Nephron (organoid): ENCODE measurements around the gene TPK1.

Experiments used
- H3K27ac Mint-ChIP-seq, 3 experiments: 2 replicates each; pipeline ENCODE4 v1.8.0; 2020; ENCODE audit warnings: mixed read lengths in 3 of 3, mild to moderate bottlenecking in 2 of 3, moderate library complexity in 1 of 3
- H3K27me3 Mint-ChIP-seq: 2 replicates; pipeline ENCODE4 v1.8.0; 2021; ENCODE audit warnings: low read depth, mild to moderate bottlenecking, moderate library complexity, mixed read lengths
- H3K36me3 Mint-ChIP-seq: 2 replicates; pipeline ENCODE4 v1.8.0; 2020; ENCODE audit warnings: low read depth, mixed read lengths
- H3K4me1 Mint-ChIP-seq: 2 replicates; pipeline ENCODE4 v1.8.0; 2020; ENCODE audit warnings: mixed read lengths
- H3K4me3 Mint-ChIP-seq, 3 experiments: 2 replicates each; pipeline ENCODE4 v1.8.0; 2020; ENCODE audit warnings: mild to moderate bottlenecking in 3 of 3, mixed read lengths in 3 of 3, moderate library complexity in 2 of 3
- H3K9me3 Mint-ChIP-seq: 2 replicates; pipeline ENCODE4 v1.8.0; 2020; ENCODE audit warnings: mixed read lengths
- TF ChIP-seq, protein P1 (sequence below), 3 experiments: fragments of 200-600 bp; sonication (generic); IDR thresholded peaks; one replicate each; pipeline ENCODE4 v1.5.0; 2021; ENCODE audit warnings: antibody characterized with exemption in 3 of 3; ENCODE audit not compliant: unreplicated experiment in 3 of 3

Gene TPK1

DNA sequence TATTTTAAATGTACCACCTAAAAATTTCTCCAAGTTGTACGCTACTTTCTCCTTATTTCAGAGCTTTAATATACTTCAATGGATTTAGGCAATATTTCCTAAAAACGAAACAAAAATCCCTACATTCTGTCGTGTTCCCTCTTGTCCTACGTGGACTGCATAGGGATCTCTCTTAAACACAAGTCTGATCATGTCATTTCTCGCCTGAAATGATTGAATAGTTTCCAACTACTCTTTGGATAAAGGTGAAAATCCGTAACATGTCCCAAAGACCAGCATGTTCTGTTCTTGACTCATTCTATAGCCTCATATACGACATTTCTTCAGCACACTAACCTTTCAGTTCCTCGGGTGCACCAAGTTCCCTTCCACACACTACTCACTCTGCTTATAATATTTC is 17.7 kb upstream of the TPK1 start:
- H3K27me3 Mint-ChIP-seq: no peaks in the 10 kb centered on the region
- peaks cover 4% of the 10 kb centered on the region for H3K4me1 Mint-ChIP-seq
- no peaks in the 10 kb centered on the region for H3K36me3 Mint-ChIP-seq
- peaks cover 7% of the 10 kb centered on the region for H3K9me3 Mint-ChIP-seq
- TF ChIP-seq, protein P1, sequence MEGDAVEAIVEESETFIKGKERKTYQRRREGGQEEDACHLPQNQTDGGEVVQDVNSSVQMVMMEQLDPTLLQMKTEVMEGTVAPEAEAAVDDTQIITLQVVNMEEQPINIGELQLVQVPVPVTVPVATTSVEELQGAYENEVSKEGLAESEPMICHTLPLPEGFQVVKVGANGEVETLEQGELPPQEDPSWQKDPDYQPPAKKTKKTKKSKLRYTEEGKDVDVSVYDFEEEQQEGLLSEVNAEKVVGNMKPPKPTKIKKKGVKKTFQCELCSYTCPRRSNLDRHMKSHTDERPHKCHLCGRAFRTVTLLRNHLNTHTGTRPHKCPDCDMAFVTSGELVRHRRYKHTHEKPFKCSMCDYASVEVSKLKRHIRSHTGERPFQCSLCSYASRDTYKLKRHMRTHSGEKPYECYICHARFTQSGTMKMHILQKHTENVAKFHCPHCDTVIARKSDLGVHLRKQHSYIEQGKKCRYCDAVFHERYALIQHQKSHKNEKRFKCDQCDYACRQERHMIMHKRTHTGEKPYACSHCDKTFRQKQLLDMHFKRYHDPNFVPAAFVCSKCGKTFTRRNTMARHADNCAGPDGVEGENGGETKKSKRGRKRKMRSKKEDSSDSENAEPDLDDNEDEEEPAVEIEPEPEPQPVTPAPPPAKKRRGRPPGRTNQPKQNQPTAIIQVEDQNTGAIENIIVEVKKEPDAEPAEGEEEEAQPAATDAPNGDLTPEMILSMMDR (IDR thresholded peaks at IDR 0.05; ENCODE audit: unreplicated experiment in 3 of 3): no peak
- H3K4me3 Mint-ChIP-seq: no peak overlapping the region
- H3K27ac Mint-ChIP-seq: no peak overlapping the region

DNA sequence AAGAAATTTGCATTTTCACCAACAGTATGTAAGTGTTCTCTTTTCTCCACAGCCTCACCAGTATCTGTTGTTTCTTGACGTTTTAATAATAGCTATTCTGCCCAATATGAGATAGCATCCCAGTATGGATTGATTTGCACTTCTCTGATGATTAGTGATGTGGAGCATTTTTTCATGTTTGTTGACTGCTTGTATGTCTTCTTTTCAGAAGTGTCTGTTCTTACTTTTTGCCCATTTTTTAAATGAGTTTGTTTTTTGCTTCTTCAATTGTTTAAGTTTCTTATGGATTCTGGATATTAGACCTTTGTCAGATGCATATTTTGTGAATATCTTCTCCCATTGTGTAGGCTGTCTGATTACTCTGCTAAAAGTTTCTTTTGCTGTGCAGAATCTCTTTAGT is 12.2 kb upstream of the TPK1 start:
- Mint-ChIP-seq H3K4me1 (no peaks in the 10 kb centered on the region), H3K4me3 (no peak overlapping the region), H3K27ac (no peak overlapping the region), H3K9me3 (peaks cover 7% of the 10 kb centered on the region), H3K36me3 (no peaks in the 10 kb centered on the region), H3K27me3 (no peaks in the 10 kb centered on the region)
- TF ChIP-seq, protein P1 (IDR thresholded peaks at IDR 0.05; ENCODE audit: unreplicated experiment in 3 of 3): no peak

DNA sequence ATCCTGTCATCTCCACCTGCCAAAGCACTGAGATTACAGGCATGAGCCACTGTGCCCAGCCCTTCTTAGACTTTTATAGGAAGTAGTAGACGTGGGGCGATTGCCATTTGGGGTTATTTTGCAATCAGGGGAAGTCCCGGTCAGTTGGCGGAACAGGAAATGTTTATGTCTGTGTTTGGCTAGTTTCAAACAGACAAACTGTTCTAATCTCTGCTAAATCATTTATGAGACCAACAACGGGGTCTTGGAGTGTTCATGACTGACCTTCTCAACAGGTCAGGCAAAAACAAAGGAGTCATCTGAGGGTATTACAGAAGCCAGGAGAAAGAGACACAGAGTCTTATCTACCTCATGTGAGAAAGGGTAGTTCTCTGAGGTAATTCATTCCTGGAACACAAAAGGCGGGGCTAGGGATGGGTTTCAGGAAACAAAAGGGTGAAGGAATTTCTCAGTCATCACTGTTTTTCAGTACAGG is 6.6 kb upstream of the TPK1 start:
- peaks cover 8% of the 10 kb centered on the region for H3K9me3 Mint-ChIP-seq

DNA sequence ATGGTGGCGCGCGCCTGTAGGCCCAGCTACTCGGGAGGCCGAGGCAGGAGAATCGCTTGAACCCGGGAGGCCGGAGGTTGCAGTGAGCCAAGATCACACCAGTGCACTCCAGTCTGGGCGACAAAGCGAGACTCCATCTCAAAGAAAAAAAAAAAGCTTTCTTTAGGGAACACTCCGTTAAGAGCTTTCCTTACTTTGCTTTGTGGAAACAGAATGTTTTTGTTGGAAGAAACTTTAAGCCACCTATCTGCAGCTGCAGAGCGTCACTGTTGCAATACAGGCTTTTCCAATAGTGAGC is 641 bp upstream of the TPK1 start:
- no peaks in the 10 kb centered on the region for H3K27me3 Mint-ChIP-seq
- peak overlapping the region; percentile 90 to 95 (median 90) for H3K4me3 Mint-ChIP-seq
- peak overlapping the region; percentile 29 to 91 (median 77) for H3K27ac Mint-ChIP-seq
- no peaks in the 10 kb centered on the region for H3K36me3 Mint-ChIP-seq
- H3K4me1 Mint-ChIP-seq: peaks cover 10% of the 10 kb centered on the region
- H3K9me3 Mint-ChIP-seq: peaks cover 10% of the 10 kb centered on the region
- TF ChIP-seq, protein P1 (IDR thresholded peaks at IDR 0.05; ENCODE audit: unreplicated experiment in 3 of 3): no peak

More for the DNA sequence above, 6.6 kb upstream of the TPK1 start:
- Mint-ChIP-seq H3K4me3 (no peak overlapping the region), H3K27me3 (no peaks in the 10 kb centered on the region), H3K36me3 (no peaks in the 10 kb centered on the region), H3K27ac (no peak overlapping the region), H3K4me1 (no peaks in the 10 kb centered on the region)
- TF ChIP-seq, protein P1 (IDR thresholded peaks at IDR 0.05; ENCODE audit: unreplicated experiment in 3 of 3): no peak

DNA sequence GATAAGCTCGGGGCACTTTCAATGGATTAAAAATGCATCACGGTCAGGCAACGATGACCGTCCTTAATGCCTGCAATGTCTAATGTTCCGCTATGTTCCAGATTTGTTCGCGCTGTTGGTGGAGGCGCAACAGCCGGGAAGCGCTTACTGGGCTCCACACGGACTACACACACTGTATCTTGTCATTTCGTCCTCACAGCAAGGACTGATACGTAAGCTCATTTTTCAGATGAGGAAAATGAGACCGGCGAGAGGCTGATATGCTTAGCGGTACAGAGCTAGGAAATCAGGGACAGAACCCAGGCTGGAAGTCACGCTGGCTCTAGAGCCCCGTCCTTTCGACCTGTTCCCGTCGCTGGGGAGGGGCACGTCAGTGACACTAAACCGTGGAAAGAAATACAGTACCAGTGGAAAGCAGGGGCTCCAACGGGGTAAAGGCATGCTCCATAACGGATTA is 670 bp downstream of the TPK1 start:
- Mint-ChIP-seq H3K27me3 (no peaks in the 10 kb centered on the region), H3K36me3 (peaks cover 5% of the 10 kb centered on the region), H3K4me1 (peaks cover 10% of the 10 kb centered on the region), H3K9me3 (peaks cover 12% of the 10 kb centered on the region), H3K27ac (peak overlapping the region; percentile 97 to 99 (median 99)), H3K4me3 (peak overlapping the region; percentile 95 to 99 (median 95))
- TF ChIP-seq, protein P1 (IDR thresholded peaks at IDR 0.05; ENCODE audit: unreplicated experiment in 3 of 3): no peak

DNA sequence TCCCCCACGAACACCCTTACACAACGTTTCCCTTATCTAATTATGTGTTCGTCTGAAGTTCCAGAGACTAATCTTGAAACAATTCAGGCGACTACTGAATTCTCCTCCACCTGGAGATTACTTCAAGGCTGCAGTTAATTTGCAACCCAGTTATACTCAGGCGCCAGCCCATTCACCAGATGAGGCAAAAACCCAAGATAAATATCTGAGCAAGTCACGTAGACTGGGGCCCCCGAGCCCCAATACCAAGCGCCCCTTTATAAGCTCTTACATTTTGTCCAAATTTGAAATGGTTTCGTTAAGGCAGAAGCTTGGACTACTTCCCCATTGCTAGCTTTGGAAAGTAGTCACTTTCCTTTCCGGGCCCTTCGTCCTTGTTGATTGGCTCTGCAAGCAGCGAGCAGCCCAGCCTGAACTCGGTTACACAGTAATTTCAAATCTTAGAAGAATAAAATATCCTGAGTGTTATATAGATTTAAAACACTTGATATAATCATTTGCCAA is 1.2 kb downstream of the TPK1 start:
- no peaks in the 10 kb centered on the region for H3K27me3 Mint-ChIP-seq
- peaks cover 10% of the 10 kb centered on the region for H3K4me1 Mint-ChIP-seq
- TF ChIP-seq, protein P1 (IDR thresholded peaks at IDR 0.05; ENCODE audit: unreplicated experiment in 3 of 3): no peak
- peak overlapping the region; percentile 95 to 99 (median 95) for H3K4me3 Mint-ChIP-seq
- H3K36me3 Mint-ChIP-seq: peaks cover 5% of the 10 kb centered on the region
- H3K27ac Mint-ChIP-seq: peak overlapping the region; percentile 97 to 99 (median 99)
- peaks cover 12% of the 10 kb centered on the region for H3K9me3 Mint-ChIP-seq
